HCT116 (cell line): ENCODE data around the gene RNF151. TPM values are rescaled to one million over a fixed set of nuclear protein-coding genes. Genes with fewer than 3 reads are reported as not detected.

Experiments used
- ATAC-seq: fragments of 200-7000 bp; cut with Tn5 transposase; 2 replicates; pipeline ENCODE4 v1.9.1; 2020; ENCODE audit warnings: mild to moderate bottlenecking, moderate library complexity
- BruUV-seq: library from RNA; stranded (reverse); fragments of 400-500 nt; replicated peaks from 2 replicates; lab custom pipeline; 2021; lab: Mats Ljungman, UMichigan
- CTCF ChIA-PET: fragments of 300-600 bp; sonication (Branson Sonifier 250); formaldehyde crosslinking; loops from one replicate; lab custom pipeline; 2021; ENCODE audit warnings: antibody characterized with exemption; lab: Charles Lee
- POLR2A ChIA-PET: fragments of 300-600, 350-600 bp; sonication (Branson Sonifier 250); formaldehyde crosslinking; loops from one replicate; lab custom pipeline; 2021; ENCODE audit warnings: antibody characterized with exemption; lab: Charles Lee
- RAD21 ChIA-PET, 2 experiments: fragments of 300-600 bp; sonication (Branson Sonifier 250); formaldehyde crosslinking; loops; one replicate each; lab custom pipeline; 2023; ENCODE audit warnings: low total read pairs in 2 of 2; ENCODE audit not compliant: uncharacterized antibody in 2 of 2, unreplicated experiment in 2 of 2, low non-redundant PET in 1 of 2; lab: Charles Lee
- DNase-seq: peaks from one replicate; pipeline ENCODE4 v3.0.0-alpha.2; 2010; ENCODE audit warnings: low read depth, low spot score
- H2AFZ ChIP-seq: fragments of 200-600 bp; shearing (Covaris generic), sonication (generic); 2 replicates; pipeline ENCODE4 v1.6.1; 2017; ENCODE audit warnings: low read depth, mixed run types, mixed read lengths, antibody characterized with exemption, low read length; ENCODE audit not compliant: poor library complexity, severe bottlenecking
- H3K27ac ChIP-seq: 2 replicates; pipeline ENCODE4 v1.5.1; 2012; ENCODE audit warnings: low read depth, low read length
- H3K27me3 ChIP-seq: fragments of 200-600 bp; sonication (generic); 2 replicates; pipeline ENCODE4 v1.6.1; 2016; ENCODE audit warnings: mixed run types, low read length, mixed read lengths; ENCODE audit not compliant: insufficient read depth
- H3K36me3 ChIP-seq, 2 experiments: fragments of 200-500 bp in 1 of 2; fragments of 200-600 bp in 1 of 2; sonication (Bioruptor generic) in 1 of 2; sonication (generic) in 1 of 2; 2 replicates each; pipeline versions ENCODE4 v1.5.1 to v1.6.1; 2014 to 2016; ENCODE audit warnings: low read length in 2 of 2, inconsistent platforms in 1 of 2, mixed read lengths in 1 of 2, mixed run types in 1 of 2; ENCODE audit not compliant: insufficient read depth in 2 of 2, control insufficient read depth in 1 of 2
- H3K4me1 ChIP-seq, 2 experiments: fragments of 200-600 bp in 1 of 2; sonication (generic) in 1 of 2; 2 replicates each; pipeline versions ENCODE4 v1.5.1 to v1.6.1; 2012 to 2017; ENCODE audit warnings: low read length in 2 of 2, inconsistent platforms in 1 of 2, mild to moderate bottlenecking in 1 of 2, mixed read lengths in 1 of 2, mixed run types in 1 of 2, moderate library complexity in 1 of 2; ENCODE audit not compliant: insufficient read depth in 2 of 2, control insufficient read depth in 1 of 2
- H3K4me2 ChIP-seq: fragments of 200-600 bp; sonication (generic); 2 replicates; pipeline ENCODE4 v1.6.1; 2017; ENCODE audit warnings: mixed run types, low read length, mixed read lengths
- H3K4me3 ChIP-seq, 2 experiments: fragments of 200-600 bp in 1 of 2; sonication (generic) in 1 of 2; replicated peaks in 1 of 2; 2 replicates each; pipeline ENCODE4 v1.5.1; 2011 to 2016; ENCODE audit warnings: low read length in 2 of 2, control low read depth in 1 of 2, low read depth in 1 of 2, mild to moderate bottlenecking in 1 of 2, mixed read lengths in 1 of 2, mixed run types in 1 of 2
- H3K79me2 ChIP-seq: fragments of 200-600 bp; sonication (generic); 2 replicates; pipeline ENCODE4 v1.6.1; 2017; ENCODE audit warnings: mild to moderate bottlenecking, mixed run types, low read length, moderate library complexity, mixed read lengths; ENCODE audit not compliant: insufficient read depth
- H3K9ac ChIP-seq: fragments of 200-600 bp; sonication (generic); 2 replicates; pipeline ENCODE4 v1.6.1; 2016; ENCODE audit warnings: low read length, mixed read lengths
- H3K9me2 ChIP-seq: fragments of 200-600 bp; sonication (generic), shearing (Covaris generic); 2 replicates; pipeline ENCODE4 v1.6.1; 2017; ENCODE audit warnings: mixed run types, mild to moderate bottlenecking, moderate library complexity; ENCODE audit not compliant: insufficient read depth
- H3K9me3 ChIP-seq, 2 experiments: fragments of 200-500 bp in 1 of 2; fragments of 200-600 bp in 1 of 2; sonication (Bioruptor generic) in 1 of 2; sonication (generic) in 1 of 2; 2 replicates each; pipeline ENCODE4 v1.6.1; 2014 to 2017; ENCODE audit warnings: low read length in 2 of 2, mixed read lengths in 2 of 2, inconsistent platforms in 1 of 2, low read depth in 1 of 2, mild to moderate bottlenecking in 1 of 2, mixed run types in 1 of 2, moderate library complexity in 1 of 2; ENCODE audit not compliant: control insufficient read depth in 1 of 2, insufficient read depth in 1 of 2
- H4K20me1 ChIP-seq: fragments of 200-600 bp; sonication (generic), shearing (Covaris generic); 2 replicates; pipeline ENCODE4 v1.6.1; 2017; ENCODE audit warnings: mixed run types, mild to moderate bottlenecking, moderate library complexity; ENCODE audit not compliant: insufficient read depth
- CBX3 ChIP-seq: IDR thresholded peaks from 2 replicates; pipeline ENCODE4 v1.6.1; 2012; ENCODE audit warnings: low read depth
- CEBPB ChIP-seq: IDR thresholded peaks from 2 replicates; pipeline ENCODE4 v1.6.1; 2012; ENCODE audit warnings: low read depth
- CTCF ChIP-seq, 3 experiments: fragments of 200-600 bp in 1 of 3; sonication (generic) in 1 of 3; IDR thresholded peaks in 2 of 3; conservative IDR thresholded peaks in 1 of 3; 2 replicates each; pipeline ENCODE4 v1.5.1; 2012 to 2017; ENCODE audit warnings: low read depth in 2 of 3, low read length in 2 of 3, antibody characterized with exemption in 1 of 3, borderline replicate concordance in 1 of 3, control low read depth in 1 of 3, mild to moderate bottlenecking in 1 of 3, mixed read lengths in 1 of 3, mixed run types in 1 of 3, moderate library complexity in 1 of 3; ENCODE audit not compliant: insufficient read depth in 1 of 3
- EGR1 ChIP-seq: IDR thresholded peaks from 2 replicates; pipeline ENCODE4 v1.6.1; 2012; ENCODE audit warnings: low read depth
- FOSL1 ChIP-seq: IDR thresholded peaks from 2 replicates; pipeline ENCODE4 v1.6.1; 2012; ENCODE audit warnings: low read depth
- JUND ChIP-seq: IDR thresholded peaks from 2 replicates; pipeline ENCODE4 v1.6.1; 2012
- MAX ChIP-seq: IDR thresholded peaks from 2 replicates; pipeline ENCODE4 v1.6.1; 2012
- POLR2A ChIP-seq: IDR thresholded peaks from 2 replicates; pipeline ENCODE4 v1.7.0; 2011; ENCODE audit warnings: borderline replicate concordance; ENCODE audit not compliant: insufficient read depth, insufficient read length; ENCODE audit errors: extremely low read depth
- SP1 ChIP-seq: IDR thresholded peaks from 2 replicates; pipeline ENCODE4 v1.6.1; 2012; ENCODE audit warnings: low read depth
- SRF ChIP-seq: IDR thresholded peaks from 2 replicates; pipeline ENCODE4 v1.6.1; 2012; ENCODE audit warnings: low read depth
- TCF7L2 ChIP-seq: IDR thresholded peaks from 2 replicates; pipeline ENCODE4 v1.7.0; 2011; ENCODE audit warnings: borderline replicate concordance, inconsistent platforms; ENCODE audit not compliant: insufficient read depth, insufficient read length; ENCODE audit errors: extremely low read depth
- ZNF274 ChIP-seq: fragments of 200-500 bp; sonication (Bioruptor generic); IDR thresholded peaks from 2 replicates; pipeline ENCODE4 v1.6.1; 2014; ENCODE audit warnings: mild to moderate bottlenecking, low read depth, low read length, inconsistent platforms
- intact Hi-C: fragments of 100-400 bp; cut with micrococcal nuclease; formaldehyde crosslinking; loops from 2 replicates; pipeline ENCODE4 v1.10.0; 2022
- total RNA-seq: library from RNA; stranded (reverse); gene quantifications from one replicate; pipeline ENCODE4 v1.2.1, GENCODE V29; 2021; ENCODE audit not compliant: unreplicated experiment
- TF ChIP-seq, protein P1 (sequence below): IDR thresholded peaks from 2 replicates; pipeline ENCODE4 v1.6.1; 2011; ENCODE audit warnings: mild to moderate bottlenecking, low read length, moderate library complexity; ENCODE audit not compliant: insufficient replicate concordance; ENCODE audit errors: extremely low read depth

RNF151 gene
- total RNA-seq, 1 experiment from 2014 or later = 0.30 TPM

DNA sequence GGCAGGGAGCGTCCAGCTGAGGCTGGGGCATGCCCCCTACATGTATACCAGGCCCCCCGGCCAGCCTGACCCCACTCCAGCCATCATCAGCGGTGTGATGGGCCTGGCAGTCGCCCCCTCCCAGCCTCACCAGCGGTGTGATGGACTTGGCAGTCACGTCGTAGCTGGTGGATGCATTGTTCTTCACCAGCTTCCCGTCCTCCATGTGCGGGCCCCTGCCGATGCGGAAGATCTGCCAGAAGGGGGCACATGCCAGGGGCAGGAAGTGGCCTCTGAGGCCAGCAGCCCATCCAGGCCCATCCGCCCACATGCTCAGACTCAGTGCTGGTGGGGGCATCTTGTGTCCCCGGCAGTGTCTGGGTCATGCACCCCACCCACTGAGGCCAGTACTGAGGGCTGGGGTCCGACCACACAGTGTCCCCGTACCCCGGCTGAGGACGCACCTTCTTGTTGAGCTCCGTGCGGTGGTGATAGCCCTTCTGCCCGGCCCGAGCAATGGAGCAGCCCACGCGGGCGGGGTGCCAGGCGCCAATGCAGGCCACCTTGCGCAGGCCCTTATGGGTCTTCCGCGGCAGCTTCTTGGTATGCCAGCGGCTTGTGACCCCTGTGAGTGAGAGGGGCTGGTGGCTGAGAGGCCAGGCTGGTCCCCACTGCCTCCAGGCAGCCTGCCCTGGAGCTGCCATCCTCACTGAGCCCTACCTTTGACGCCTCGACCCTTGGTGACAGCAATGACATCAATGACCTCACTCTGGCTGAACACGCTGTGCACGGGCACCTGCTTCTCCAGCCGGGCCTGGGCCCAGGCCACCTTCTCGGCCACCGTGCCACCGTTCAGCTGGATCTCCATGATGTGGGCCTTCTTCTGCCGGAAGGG is 19.9 kb upstream of the RNF151 start:
- no peak for ATAC-seq
- intact Hi-C loops = no loop called here
- no TSS peak for BruUV-seq
- Histone ChIP-seq H3K9me2 (no peaks in the 10 kb centered on the region), H3K4me2 (no peak overlapping the region), H3K9ac (no peak overlapping the region), H4K20me1 (no peaks in the 10 kb centered on the region), H3K4me1 (peaks cover 12 to 22% of the 10 kb centered on the region in 2 experiments), H3K79me2 (no peaks in the 10 kb centered on the region), H2AFZ (no peak overlapping the region), H3K4me3 (no peak overlapping the region), H3K27ac (no peak overlapping the region), H3K36me3 (no peaks in the 10 kb centered on the region), H3K9me3 (no peaks in the 10 kb centered on the region), H3K27me3 (no peaks in the 10 kb centered on the region)
- CTCF ChIA-PET = no interaction called here
- POLR2A ChIA-PET = interaction anchor here (2.4 kb wide), 1 partner anchor 18 kb away, joined by 7 read pairs; the partner anchor contains the start of gene RPS2
- RAD21 ChIA-PET = interaction anchor here in 1 of 2 experiments (0.5 to 0.7 kb wide), 2 partner anchors 95 to 97 kb away, joined by 3 read pairs; no protein-coding TSS in a partner anchor
- TF ChIP-seq CBX3 (no peak), FOSL1 (no peak), JUND (no peak), SRF (no peak), CTCF (IDR thresholded peaks at IDR 0.05 in 2 of 3, conservative IDR thresholded peaks at IDR 0.05 in 1 of 3; ENCODE audit: borderline replicate concordance in 1 of 3, insufficient read depth in 1 of 3, low read depth in 2 of 3, low read length in 2 of 3) (no peak), SP1 (no peak)
- DNase-seq = no peak

GRCh38 chr16:1947369-1947670 is 19.3 kb upstream of the RNF151 start:
- Histone ChIP-seq H2AFZ (no peak overlapping the region), H3K9ac (no peak overlapping the region), H3K4me2 (no peak overlapping the region), H3K27ac (no peak overlapping the region), H3K4me3 (no peak overlapping the region), H3K79me2 (no peaks in the 10 kb centered on the region), H3K36me3 (no peaks in the 10 kb centered on the region), H3K9me3 (no peaks in the 10 kb centered on the region), H3K9me2 (no peaks in the 10 kb centered on the region), H3K4me1 (peaks cover 6 to 16% of the 10 kb centered on the region in 2 experiments), H3K27me3 (no peaks in the 10 kb centered on the region), H4K20me1 (no peaks in the 10 kb centered on the region)
- intact Hi-C loops = no loop called here
- BruUV-seq = no TSS peak
- ChIA-PET CTCF (no interaction called here), RAD21 (interaction anchor here in 1 of 2 experiments (0.7 kb wide), 1 partner anchor 96 kb away, joined by 3 read pairs; no protein-coding TSS in a partner anchor), POLR2A (interaction anchor here (2.4 kb wide), 1 partner anchor 17 kb away, joined by 7 read pairs; the partner anchor contains the start of gene RPS2)
- no peak for TF ChIP-seq CEBPB
- TF ChIP-seq TCF7L2 = no peak
- TF ChIP-seq MAX = no peak
- TF ChIP-seq, protein P1, sequence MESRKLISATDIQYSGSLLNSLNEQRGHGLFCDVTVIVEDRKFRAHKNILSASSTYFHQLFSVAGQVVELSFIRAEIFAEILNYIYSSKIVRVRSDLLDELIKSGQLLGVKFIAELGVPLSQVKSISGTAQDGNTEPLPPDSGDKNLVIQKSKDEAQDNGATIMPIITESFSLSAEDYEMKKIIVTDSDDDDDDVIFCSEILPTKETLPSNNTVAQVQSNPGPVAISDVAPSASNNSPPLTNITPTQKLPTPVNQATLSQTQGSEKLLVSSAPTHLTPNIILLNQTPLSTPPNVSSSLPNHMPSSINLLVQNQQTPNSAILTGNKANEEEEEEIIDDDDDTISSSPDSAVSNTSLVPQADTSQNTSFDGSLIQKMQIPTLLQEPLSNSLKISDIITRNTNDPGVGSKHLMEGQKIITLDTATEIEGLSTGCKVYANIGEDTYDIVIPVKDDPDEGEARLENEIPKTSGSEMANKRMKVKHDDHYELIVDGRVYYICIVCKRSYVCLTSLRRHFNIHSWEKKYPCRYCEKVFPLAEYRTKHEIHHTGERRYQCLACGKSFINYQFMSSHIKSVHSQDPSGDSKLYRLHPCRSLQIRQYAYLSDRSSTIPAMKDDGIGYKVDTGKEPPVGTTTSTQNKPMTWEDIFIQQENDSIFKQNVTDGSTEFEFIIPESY = no peak
- TF ChIP-seq SP1 = no peak
- no peak for TF ChIP-seq POLR2A
- TF ChIP-seq ZNF274 = no peak
- no peak for TF ChIP-seq SRF
- TF ChIP-seq JUND = no peak
- no peak for TF ChIP-seq EGR1
- DNase-seq (no peak), ATAC-seq (no peak)
